BJ (cell line): Measurements from ENCODE around the gene LOXHD1. TPM values are rescaled to one million over a fixed set of nuclear protein-coding genes. Genes with fewer than 3 reads are reported as not detected.

Experiments
- CTCF ChIA-PET: fragments of 350-600 bp; formaldehyde crosslinking; extraction: SDS; loops from one replicate; lab custom pipeline; 2021; ENCODE audit warnings: antibody characterized with exemption, inconsistent platforms; lab: Yijun Ruan, JAX
- POLR2A ChIA-PET: fragments of 300-600 bp; sonication (Branson Sonifier 250); formaldehyde crosslinking; extraction: SDS; loops from one replicate; lab custom pipeline; 2021; ENCODE audit warnings: antibody characterized with exemption; lab: Charles Lee
- DNase-seq: peaks from one replicate; pipeline ENCODE4 v3.0.0-alpha.2; 2011; ENCODE audit warnings: low read depth
- H3K27me3 ChIP-seq: 2 replicates; pipeline ENCODE4 v1.6.0; 2011; ENCODE audit warnings: low read length; ENCODE audit not compliant: control insufficient read depth, insufficient read depth
- H3K36me3 ChIP-seq: 2 replicates; pipeline ENCODE4 v1.5.1; 2011; ENCODE audit warnings: low read length; ENCODE audit not compliant: control insufficient read depth, insufficient read depth
- H3K4me3 ChIP-seq: 2 replicates; pipeline ENCODE4 v1.5.1; 2011; ENCODE audit warnings: low read depth, mild to moderate bottlenecking, control low read depth, low read length
- CTCF ChIP-seq: IDR thresholded peaks from 2 replicates; pipeline ENCODE4 v1.5.1; 2011; ENCODE audit warnings: low read depth, mild to moderate bottlenecking, control low read depth, inconsistent platforms, low read length, moderate library complexity; ENCODE audit not compliant: insufficient read depth
- polyA plus RNA-seq: library from polyadenylated mRNA; depleted of rRNA; stranded (reverse); fragments of >200 nt; gene quantifications from 2 replicates; pipeline ENCODE4 v1.2.3, GENCODE V29; 2011; rRNA removed

LOXHD1 gene
- polyA plus RNA-seq, 1 experiment = not detected

- no peak for TF ChIP-seq CTCF
- Histone ChIP-seq H3K36me3 (no peaks in the 10 kb centered on the region), H3K27me3 (peaks cover 2% of the 10 kb centered on the region; the same call in 1 of the 2 replicates), H3K4me3 (no peak overlapping the region)
- no peak for DNase-seq
- ChIA-PET POLR2A (no interaction called here), CTCF (interaction anchor here (1.0 kb wide), 1 partner anchor 8 kb away, joined by 4 read pairs; no protein-coding TSS in a partner anchor)
These were observed 227.3 kb downstream of the LOXHD1 start for GRCh38 chr18:46429649-46430224.

GRCh38 chr18:46429130-46429529 lies 227.9 kb downstream of the LOXHD1 start:
- TF ChIP-seq CTCF = no peak
- Histone ChIP-seq H3K36me3 (no peaks in the 10 kb centered on the region), H3K27me3 (peaks cover 2% of the 10 kb centered on the region; the same call in 1 of the 2 replicates), H3K4me3 (no peak overlapping the region)
- CTCF ChIA-PET = no interaction called here
- POLR2A ChIA-PET = no interaction called here
- no peak for DNase-seq

GRCh38 chr18:46428368-46428767 lies 228.7 kb downstream of the LOXHD1 start:
- H3K27me3 ChIP-seq = peaks cover 2% of the 10 kb centered on the region; the same call in 1 of the 2 replicates
- ChIA-PET CTCF (no interaction called here), POLR2A (no interaction called here)
- no peak for TF ChIP-seq CTCF
- DNase-seq = no peak
- no peaks in the 10 kb centered on the region for H3K36me3 ChIP-seq
- no peak overlapping the region for H3K4me3 ChIP-seq

GRCh38 chr18:46427216-46427995 lies 229.6 kb downstream of the LOXHD1 start:
- H3K36me3 ChIP-seq = no peaks in the 10 kb centered on the region
- TF ChIP-seq CTCF = no peak
- no peak for DNase-seq
- CTCF ChIA-PET = interaction anchor here (1.6 kb wide), 1 partner anchor 254 kb away, joined by 7 read pairs; a partner anchor contains a TSS
- H3K27me3 ChIP-seq = peaks cover 2% of the 10 kb centered on the region; the same call in 1 of the 2 replicates
- POLR2A ChIA-PET = no interaction called here
- H3K4me3 ChIP-seq = no peak overlapping the region

Other genes with a start within 250 kb of the LOXHD1 start
- not detected in 2 replicates for gene ST8SIA5, start 99.8 kb upstream of the LOXHD1 start, polyA plus RNA-seq